ENCODE data around the gene IKZF2.
A peak's percentile ranks its signal among the peaks of the same experiment; 100 is the strongest.
"Not testable (repeated sequence)": the region's sequence is repeated elsewhere in the genome, so short reads cannot be mapped to it uniquely, and the experiment has no call there.

IKZF2 gene

GRCh38 chr2:213021971-213022899 is 129.2 kb downstream of the IKZF2 start:
- DNase-seq, result peak in 1 of 2 experiments; percentile 8

DNA sequence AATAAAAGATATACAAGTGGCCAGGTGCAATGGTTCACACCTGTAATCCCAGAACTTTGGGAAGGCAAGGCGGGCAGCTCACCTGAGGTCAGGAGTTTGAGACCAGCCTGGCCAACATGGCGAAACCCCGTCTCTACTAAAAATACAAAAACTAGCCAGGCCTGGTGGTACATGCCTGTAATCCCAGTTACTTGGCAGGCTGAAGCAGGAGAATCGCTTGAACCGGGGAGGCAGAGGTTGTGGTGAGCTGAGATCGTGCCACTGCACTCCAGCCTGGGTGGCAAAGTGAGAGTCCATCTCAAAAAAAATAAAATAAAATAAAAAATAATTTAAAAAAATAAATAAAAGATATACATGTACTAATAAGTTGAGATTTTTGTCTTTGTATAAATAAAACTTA is 130.5 kb downstream of the IKZF2 start:
- not testable (repeated sequence) for DNase-seq

DNA sequence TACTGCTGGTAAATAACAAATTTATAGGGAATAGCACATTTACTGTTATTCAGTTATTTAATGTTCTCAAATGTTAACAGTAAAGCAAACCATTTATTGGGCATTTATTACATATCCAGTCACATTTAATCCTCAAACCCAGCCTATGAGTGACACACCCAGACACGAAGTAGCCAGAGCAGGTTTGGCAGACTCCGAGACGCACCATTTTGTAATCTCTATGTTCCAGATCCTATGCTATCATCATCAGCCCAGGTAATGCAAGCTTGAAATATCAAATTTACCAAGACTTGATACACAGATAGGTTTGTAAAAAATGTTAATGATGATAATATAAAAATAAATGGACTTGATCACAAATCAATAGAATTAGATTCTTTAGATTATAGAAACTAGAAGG is 131.1 kb downstream of the IKZF2 start:
- DNase-seq, result no peak

GRCh38 chr2:213019368-213019767 is 132.0 kb downstream of the IKZF2 start:
- DNase-seq, result no peak

DNA sequence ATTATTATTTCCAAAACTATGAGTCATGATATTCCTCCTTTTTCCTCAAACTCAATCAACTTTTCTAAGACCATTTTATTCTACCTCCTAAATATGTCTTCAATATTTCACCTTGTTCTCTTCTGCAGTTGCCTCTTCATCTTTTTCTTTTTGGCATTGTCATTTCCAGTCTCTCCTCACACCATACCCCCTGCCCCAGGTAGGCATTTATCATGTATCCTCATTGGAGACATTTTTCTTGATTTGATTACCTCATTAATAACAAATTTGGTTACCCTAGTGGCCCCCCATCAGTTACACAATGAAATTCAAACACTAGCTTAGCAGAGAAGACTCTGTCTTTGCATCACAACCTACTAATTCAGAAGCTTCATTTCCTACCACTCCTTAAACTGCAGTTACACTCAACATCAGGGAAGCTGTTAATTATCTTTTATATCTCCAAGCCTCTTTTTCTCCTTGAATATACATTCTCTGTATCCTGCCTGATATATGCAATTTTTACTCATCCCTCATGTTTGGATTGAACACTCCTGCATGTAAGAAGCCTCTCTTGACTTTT is 133.0 kb downstream of the IKZF2 start:
- no peak for DNase-seq

DNA sequence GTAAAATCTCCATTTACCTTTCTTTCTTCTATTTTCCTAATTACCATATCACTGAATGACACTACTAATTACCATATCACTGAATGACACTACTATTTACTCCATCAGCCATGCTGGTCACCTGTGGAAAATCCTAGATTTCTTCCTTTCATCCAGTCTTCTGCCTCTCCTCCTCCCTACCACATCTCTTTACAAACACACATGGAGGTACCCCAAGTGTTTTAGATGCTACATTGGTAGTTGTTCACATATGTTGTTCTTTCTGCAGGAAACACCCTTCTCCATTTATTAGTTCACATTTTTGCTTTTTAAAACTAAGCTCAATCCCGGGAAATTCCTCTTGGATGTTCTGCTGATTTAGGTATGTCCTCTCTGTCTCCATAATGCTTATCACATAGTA is 134.0 kb downstream of the IKZF2 start:
- DNase-seq, result no peak

GRCh38 chr2:213016984-213017351 is 134.4 kb downstream of the IKZF2 start:
- DNase-seq, result no peak

DNA sequence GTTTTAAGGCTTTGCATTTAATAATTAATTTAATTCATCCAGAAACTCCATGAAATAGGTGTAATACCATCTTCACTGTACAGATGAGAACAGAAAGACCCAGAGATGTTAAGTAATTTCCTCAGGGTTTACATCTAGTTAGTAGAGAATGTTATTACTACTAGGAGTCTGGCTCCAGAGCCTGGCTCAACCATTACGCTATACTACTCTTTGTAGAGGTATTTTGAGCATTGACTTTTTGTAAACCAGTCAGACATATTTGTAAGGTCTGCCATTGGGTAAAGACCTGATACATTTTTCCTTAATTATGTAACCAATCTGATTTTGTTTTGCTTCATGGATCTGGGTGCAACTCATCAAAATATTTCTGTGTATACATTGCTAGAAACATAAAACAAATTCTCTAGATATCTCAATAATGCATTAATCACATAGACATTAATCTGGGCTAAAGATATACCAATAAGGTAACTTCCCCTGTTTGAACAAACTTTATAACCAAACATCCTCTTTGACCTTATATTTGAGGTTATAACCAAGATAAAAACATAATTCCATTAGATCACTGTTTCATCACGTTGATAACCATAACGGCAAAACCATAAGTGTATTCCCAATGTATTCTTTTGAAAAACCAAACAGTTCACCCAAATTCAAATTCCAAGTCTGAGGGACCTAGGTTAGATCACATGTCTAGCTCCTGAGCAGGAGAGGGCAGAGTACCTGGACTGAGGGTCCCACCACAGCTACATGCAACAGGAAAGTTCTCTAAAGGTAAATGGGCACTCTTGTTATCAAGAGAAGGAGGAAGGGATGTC is 135.0 kb downstream of the IKZF2 start:
- DNase-seq, result no peak

DNA sequence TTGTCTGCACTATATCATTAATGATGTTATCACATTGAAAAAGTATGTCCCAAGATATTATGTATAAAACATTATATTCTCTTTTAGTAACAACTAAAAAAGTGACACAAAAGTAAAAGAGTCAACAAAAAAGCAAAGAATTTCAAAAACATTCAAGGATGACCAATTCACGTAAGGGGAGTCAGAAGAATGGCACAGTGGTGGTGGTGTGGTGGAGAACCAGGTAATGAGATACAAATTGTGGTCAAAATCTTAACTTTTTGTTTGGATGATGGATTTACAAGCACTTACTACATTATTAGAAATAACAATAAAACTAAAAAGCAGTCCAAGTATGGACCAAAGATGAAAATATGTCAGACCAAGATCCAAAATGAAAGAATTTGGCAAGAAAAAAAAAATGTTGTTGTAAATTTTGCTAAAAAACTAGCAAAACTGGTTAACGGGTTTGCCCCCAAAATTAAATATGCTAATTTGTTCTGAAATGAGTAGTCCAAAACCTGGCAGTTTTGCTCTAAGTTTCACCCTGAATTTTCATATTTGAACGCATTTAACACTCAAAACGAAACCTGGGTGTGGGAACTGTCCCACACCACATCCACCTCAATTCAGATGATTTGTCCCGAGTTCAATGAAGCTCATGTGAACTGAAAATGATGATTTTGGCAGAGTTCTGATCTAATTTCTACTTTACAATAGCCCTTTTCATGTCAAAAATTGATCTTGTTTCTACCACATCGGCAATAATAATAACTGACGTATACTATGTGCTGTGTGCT is 135.8 kb downstream of the IKZF2 start:
- DNase-seq, result peak in 1 of 2 experiments; percentile 4

- DNase-seq, result no peak
These were observed 137.4 kb downstream of the IKZF2 start for GRCh38 chr2:213013979-213014378.

GRCh38 chr2:213011505-213011904 is 139.9 kb downstream of the IKZF2 start:
- no peak for DNase-seq

DNA sequence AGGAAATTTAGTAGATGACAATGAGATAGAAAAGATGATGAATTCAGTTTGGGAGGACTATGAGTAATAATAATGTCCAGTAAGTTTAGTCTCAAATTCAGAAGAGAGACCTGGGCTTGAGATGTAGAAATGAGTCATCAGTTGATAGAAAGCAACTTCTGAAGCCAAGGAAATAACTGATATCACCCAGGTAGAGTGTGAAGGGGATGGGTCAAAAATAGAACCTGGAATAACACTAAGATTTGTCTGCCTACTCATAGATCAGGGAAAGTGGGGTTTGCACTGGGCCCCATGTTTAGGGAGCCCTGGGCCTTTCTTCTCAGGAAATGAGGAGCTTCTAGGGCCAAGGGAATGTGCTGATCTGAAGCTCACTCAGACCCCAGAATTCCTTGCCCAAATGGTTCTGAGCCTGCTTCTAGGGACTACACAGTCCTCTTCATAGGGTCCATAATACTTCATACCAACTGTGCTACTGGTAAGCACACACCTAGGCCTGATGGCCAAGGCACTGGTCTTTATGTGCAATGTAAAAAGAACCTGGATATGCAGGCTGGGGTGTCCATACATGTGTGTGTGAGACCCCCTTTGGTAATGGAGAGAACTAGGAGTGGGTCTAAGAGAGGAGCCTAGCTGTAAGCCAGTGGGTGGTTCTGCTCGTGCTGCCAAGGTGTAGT is 141.2 kb downstream of the IKZF2 start:
- no peak for DNase-seq

DNA sequence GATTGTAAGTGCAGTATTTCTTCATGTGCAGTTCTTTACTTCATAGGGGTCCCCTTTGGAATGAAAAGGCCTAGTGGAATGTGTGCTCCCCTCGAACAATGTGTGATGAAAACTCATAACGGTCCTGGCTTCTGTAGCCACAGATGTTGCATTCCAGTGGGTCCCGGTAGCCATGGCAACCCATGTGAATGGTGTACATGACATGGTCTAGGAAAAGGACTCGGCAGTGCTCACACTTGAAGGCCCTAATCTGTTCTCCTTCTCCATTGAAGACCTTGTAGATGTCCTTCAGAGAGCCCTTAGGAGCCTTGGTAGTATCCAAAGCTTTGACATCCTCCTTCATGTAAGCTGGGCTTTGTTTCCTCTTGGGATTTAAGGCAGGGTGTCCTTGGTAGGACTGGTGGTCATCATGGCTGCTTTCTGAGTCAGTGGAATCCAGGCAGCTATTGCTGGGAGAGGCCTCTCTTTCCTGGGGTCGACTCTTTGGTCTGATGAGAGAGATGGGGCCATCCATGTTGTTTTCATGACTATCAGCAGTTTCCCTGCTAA is 144.0 kb downstream of the IKZF2 start:
- DNase-seq, result no peak

GRCh38 chr2:213004197-213004821 is 147.1 kb downstream of the IKZF2 start:
- no peak for DNase-seq

DNA sequence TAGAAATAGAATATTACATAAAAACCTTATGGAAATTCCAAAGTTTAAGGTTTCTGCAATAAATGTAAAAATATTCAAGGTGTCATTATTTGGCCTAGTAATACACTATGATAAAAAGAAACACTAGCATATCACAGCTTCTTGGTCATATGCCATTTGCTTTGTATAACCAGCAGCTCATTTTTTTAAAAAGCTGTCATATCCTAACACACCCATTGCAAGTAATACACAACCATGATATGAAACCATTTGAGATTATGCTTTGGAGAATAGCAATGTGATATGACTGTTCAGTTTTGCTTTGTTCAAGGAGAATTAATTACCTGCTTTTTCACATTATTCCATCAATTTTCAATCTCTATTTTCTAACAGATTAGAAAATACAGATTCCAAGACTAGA is 149.0 kb downstream of the IKZF2 start:
- DNase-seq, result no peak

- no peak for DNase-seq
These were observed 150.0 kb downstream of the IKZF2 start for GRCh38 chr2:213001297-213001910.

DNA sequence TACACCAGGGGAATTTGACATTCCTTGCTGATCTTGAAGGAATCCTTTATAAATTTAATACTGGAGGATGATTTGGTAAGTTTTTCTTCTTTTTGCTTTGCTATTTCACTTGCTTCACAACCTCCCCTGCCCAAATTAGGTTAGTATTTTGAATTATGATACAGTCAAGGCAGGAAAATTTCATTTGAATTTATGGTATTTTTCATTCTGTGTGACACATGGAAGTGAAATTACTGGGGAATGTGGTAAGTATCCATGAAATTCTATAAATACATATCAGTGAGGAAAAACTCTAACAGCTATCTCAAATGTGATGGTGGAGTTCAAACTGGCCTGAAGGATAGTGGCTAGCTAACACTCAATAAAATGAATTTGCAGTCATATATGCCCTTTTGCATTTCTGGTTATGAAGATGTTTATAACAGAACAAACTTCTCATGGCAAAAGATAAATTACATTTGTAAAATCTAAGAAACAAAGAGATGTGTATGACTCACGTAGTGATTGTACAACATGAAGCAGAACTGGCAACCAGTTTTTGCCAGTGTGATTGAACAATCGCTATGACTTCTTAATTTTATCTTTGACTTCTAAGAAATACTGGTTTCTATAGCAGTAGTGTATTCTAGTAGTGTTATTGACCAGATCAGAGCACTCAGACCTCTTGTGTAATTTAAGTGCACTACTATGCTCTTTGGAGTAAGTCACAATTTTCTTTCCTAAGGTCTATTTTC is 152.6 kb downstream of the IKZF2 start:
- DNase-seq, result no peak

GRCh38 chr2:212997526-212998020 is 153.8 kb downstream of the IKZF2 start:
- DNase-seq, result no peak

DNA sequence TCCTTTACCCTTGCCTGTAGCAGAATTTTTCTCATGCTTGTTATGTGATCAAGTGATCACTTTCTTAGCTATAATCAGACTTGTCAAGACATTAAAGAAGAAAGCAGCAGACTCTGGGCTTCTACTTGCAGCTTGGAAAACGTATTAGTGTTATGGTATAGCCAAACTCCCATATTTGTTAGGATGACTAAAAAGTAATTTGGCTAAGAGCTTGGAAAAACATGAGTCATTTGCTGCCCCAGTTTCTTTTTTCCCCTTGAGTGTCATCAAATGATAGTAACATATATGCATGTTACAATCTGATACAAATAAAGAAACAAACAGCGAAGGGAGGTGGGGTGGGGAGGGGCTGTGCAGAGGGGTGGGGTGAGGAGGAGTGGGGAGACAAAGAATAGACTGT is 155.5 kb downstream of the IKZF2 start:
- DNase-seq, result no peak

GRCh38 chr2:212994976-212995375 is 156.4 kb downstream of the IKZF2 start:
- DNase-seq, result no peak
